Neural cell (in vitro differentiated cells): ENCODE results near the gene BLOC1S4.

ENCODE experiments used
- CTCF ChIP-seq: fragments of 450-650 bp; IDR thresholded peaks from 2 replicates; pipeline ENCODE4 v1.5.1; 2014; ENCODE audit warnings: antibody characterized with exemption, mild to moderate bottlenecking, moderate library complexity; ENCODE audit not compliant: poor library complexity, severe bottlenecking
- EP300 ChIP-seq: fragments of 450-650 bp; conservative IDR thresholded peaks from 2 replicates; pipeline ENCODE4 v1.6.1; 2014; ENCODE audit warnings: antibody characterized with exemption, mild to moderate bottlenecking, moderate library complexity; ENCODE audit not compliant: poor library complexity, severe bottlenecking
- EZH2 ChIP-seq: fragments of 200-600, 300-800 bp; shearing (Covaris generic), sonication (generic); IDR thresholded peaks from 2 replicates; pipeline ENCODE4 v1.6.1; 2014; ENCODE audit warnings: antibody characterized with exemption, low read length, borderline replicate concordance, mild to moderate bottlenecking; ENCODE audit not compliant: insufficient read depth, poor library complexity, severe bottlenecking
- POLR2AphosphoS5 ChIP-seq: IDR thresholded peaks from 2 replicates; pipeline ENCODE4 v1.6.1; 2012
- TAF1 ChIP-seq: IDR thresholded peaks from 2 replicates; pipeline ENCODE4 v1.6.1; 2012; ENCODE audit warnings: low read depth
- TF ChIP-seq, protein P1 (sequence below): IDR thresholded peaks from 2 replicates; pipeline ENCODE4 v1.6.1; 2012; ENCODE audit warnings: borderline replicate concordance

GRCh38 chr4:6721121-6721520 lies 5.1 kb downstream of the BLOC1S4 start:
- no peak for TF ChIP-seq TAF1
- no peak for TF ChIP-seq EP300
- no peak for TF ChIP-seq POLR2AphosphoS5
- no peak for TF ChIP-seq CTCF
- TF ChIP-seq, protein P1, sequence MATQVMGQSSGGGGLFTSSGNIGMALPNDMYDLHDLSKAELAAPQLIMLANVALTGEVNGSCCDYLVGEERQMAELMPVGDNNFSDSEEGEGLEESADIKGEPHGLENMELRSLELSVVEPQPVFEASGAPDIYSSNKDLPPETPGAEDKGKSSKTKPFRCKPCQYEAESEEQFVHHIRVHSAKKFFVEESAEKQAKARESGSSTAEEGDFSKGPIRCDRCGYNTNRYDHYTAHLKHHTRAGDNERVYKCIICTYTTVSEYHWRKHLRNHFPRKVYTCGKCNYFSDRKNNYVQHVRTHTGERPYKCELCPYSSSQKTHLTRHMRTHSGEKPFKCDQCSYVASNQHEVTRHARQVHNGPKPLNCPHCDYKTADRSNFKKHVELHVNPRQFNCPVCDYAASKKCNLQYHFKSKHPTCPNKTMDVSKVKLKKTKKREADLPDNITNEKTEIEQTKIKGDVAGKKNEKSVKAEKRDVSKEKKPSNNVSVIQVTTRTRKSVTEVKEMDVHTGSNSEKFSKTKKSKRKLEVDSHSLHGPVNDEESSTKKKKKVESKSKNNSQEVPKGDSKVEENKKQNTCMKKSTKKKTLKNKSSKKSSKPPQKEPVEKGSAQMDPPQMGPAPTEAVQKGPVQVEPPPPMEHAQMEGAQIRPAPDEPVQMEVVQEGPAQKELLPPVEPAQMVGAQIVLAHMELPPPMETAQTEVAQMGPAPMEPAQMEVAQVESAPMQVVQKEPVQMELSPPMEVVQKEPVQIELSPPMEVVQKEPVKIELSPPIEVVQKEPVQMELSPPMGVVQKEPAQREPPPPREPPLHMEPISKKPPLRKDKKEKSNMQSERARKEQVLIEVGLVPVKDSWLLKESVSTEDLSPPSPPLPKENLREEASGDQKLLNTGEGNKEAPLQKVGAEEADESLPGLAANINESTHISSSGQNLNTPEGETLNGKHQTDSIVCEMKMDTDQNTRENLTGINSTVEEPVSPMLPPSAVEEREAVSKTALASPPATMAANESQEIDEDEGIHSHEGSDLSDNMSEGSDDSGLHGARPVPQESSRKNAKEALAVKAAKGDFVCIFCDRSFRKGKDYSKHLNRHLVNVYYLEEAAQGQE = no peak
- no peak for TF ChIP-seq EZH2
